ENCODE measurements around the gene ZCCHC13.
"Not testable (repeated sequence)": the region's sequence is repeated elsewhere in the genome, so short reads cannot be mapped to it uniquely, and the experiment has no call there.

The ZCCHC13 gene

GRCh38 chrX:74304016-74304415 lies at the start of gene ZCCHC13:
ZCCHC13 (plus strand) TSS chrX:74304180; CDS start chrX:74304267, 87 bp downstream.
- ATAC-seq = no peak
- TF ChIP-seq CREB5 (CRISPR knock-in tag; IDR thresholded peaks at IDR 0.05; ENCODE audit: low read depth) (no peak), ARNTL (CRISPR knock-in tag; IDR thresholded peaks at IDR 0.05; ENCODE audit: borderline replicate concordance, low read depth) (no peak), ESRRG (CRISPR knock-in tag; IDR thresholded peaks at IDR 0.05) (no peak), TSHZ2 (CRISPR knock-in tag; IDR thresholded peaks at IDR 0.05) (no peak), SNAI2 (CRISPR knock-in tag; IDR thresholded peaks at IDR 0.05) (no peak)

GRCh38 chrX:74258111-74258510 lies 45.9 kb upstream of the ZCCHC13 start:
- not testable (repeated sequence) for ATAC-seq

GRCh38 chrX:74259885-74260491 lies 44.0 kb upstream of the ZCCHC13 start:
- TF ChIP-seq ESRRG (CRISPR knock-in tag; IDR thresholded peaks at IDR 0.05) (no peak), CSRNP3 (CRISPR knock-in tag; IDR thresholded peaks at IDR 0.05) (no peak), BACH2 (CRISPR knock-in tag; IDR thresholded peaks at IDR 0.05; ENCODE audit: borderline replicate concordance) (no peak)
- ATAC-seq = no peak

- TF ChIP-seq ZFP3 (CRISPR knock-in tag; IDR thresholded peaks at IDR 0.05) (no peak), POU6F1 (CRISPR knock-in tag; IDR thresholded peaks at IDR 0.05; ENCODE audit: borderline replicate concordance, low read depth) (no peak), BACH2 (CRISPR knock-in tag; IDR thresholded peaks at IDR 0.05; ENCODE audit: borderline replicate concordance) (no peak), RARB (CRISPR knock-in tag; IDR thresholded peaks at IDR 0.05) (no peak), TCF4 (CRISPR knock-in tag; IDR thresholded peaks at IDR 0.05; ENCODE audit: borderline replicate concordance) (no peak), OSR1 (CRISPR knock-in tag; IDR thresholded peaks at IDR 0.05) (no peak), ZNF70 (CRISPR knock-in tag; IDR thresholded peaks at IDR 0.05) (no peak), TSHZ2 (CRISPR knock-in tag; IDR thresholded peaks at IDR 0.05) (no peak), CSDC2 (CRISPR knock-in tag; IDR thresholded peaks at IDR 0.05) (no peak)
- no peak for ATAC-seq
These were observed 41.3 kb upstream of the ZCCHC13 start for GRCh38 chrX:74262452-74263209.

All from SK-N-SH treated with all-trans-retinoic acid at 6 μM for 48 hours (cell line).